ENCODE measurements around the gene ATP4B. TPM values are rescaled to one million over a fixed set of nuclear protein-coding genes. Genes with fewer than 3 reads are reported as not detected.

ATP4B gene
- total RNA-seq, 6 experiments from 2014 or later, result not detected

- Histone ChIP-seq H3K4me1 (no peaks in the 10 kb centered on the region), H3K4me3 (no peak overlapping the region), H3K9me3 (no peaks in the 10 kb centered on the region), H3K27me3 (no peaks in the 10 kb centered on the region), H3K36me3 (no peaks in the 10 kb centered on the region), H3K27ac (no peak overlapping the region)
- DNase-seq, result peak in 2 of 3 donors; percentile 8 to 19
- intact Hi-C loops (cut with DNase I), result no loop called here
- no peak for ATAC-seq
- TF ChIP-seq CTCF (IDR thresholded peaks at IDR 0.05) (no peak), POLR2A (IDR thresholded peaks at IDR 0.05) (no peak)
- 52% methylated on average over 8 of the region's 9 CpGs for WGBS (ENCODE audit: insufficient coverage, low coverage, low lambda C conversion rate, missing lambda C conversion rate)
Measured at GRCh38 chr13:113654175-113654560, 3.8 kb downstream of the ATP4B start.

GRCh38 chr13:113653264-113654174 is 4.5 kb downstream of the ATP4B start:
- H3K27ac ChIP-seq, result no peak overlapping the region
- no peak for TF ChIP-seq POLR2A (IDR thresholded peaks at IDR 0.05)
- TF ChIP-seq CTCF (IDR thresholded peaks at IDR 0.05), result no peak
- 62% methylated on average over 20 of the region's 24 CpGs for WGBS (ENCODE audit: insufficient coverage, low coverage, low lambda C conversion rate, missing lambda C conversion rate)
- H3K27me3 ChIP-seq, result no peaks in the 10 kb centered on the region
- no peaks in the 10 kb centered on the region for H3K36me3 ChIP-seq
- no peaks in the 10 kb centered on the region for H3K4me1 ChIP-seq
- no peak overlapping the region for H3K4me3 ChIP-seq
- no peaks in the 10 kb centered on the region for H3K9me3 ChIP-seq
- intact Hi-C loops (cut with DNase I), result no loop called here
- ATAC-seq, result no peak
- peak in 2 of 3 donors; percentile 27 to 41 for DNase-seq

- DNase-seq (peak in 2 of 3 donors; percentile 37 to 41), ATAC-seq (no peak)
- no peak for TF ChIP-seq POLR2A (IDR thresholded peaks at IDR 0.05)
- TF ChIP-seq CTCF (IDR thresholded peaks at IDR 0.05), result no peak
- H3K9me3 ChIP-seq, result no peaks in the 10 kb centered on the region
- peaks cover 0 to 7% (median 5%) of the 10 kb centered on the region in 4 donors for H3K4me1 ChIP-seq
- 96% methylated on average over 11 of the region's 24 CpGs for WGBS (ENCODE audit: insufficient coverage, low coverage, low lambda C conversion rate, missing lambda C conversion rate)
- intact Hi-C loops (cut with DNase I), result no loop called here
- H3K4me3 ChIP-seq, result no peak overlapping the region
- no peaks in the 10 kb centered on the region for H3K36me3 ChIP-seq
- H3K27me3 ChIP-seq, result no peaks in the 10 kb centered on the region
- no peak overlapping the region for H3K27ac ChIP-seq
Measured at GRCh38 chr13:113652404-113653263, 5.4 kb downstream of the ATP4B start.

- TF ChIP-seq POLR2A (IDR thresholded peaks at IDR 0.05), result no peak
- TF ChIP-seq CTCF (IDR thresholded peaks at IDR 0.05), result no peak
- Histone ChIP-seq H3K27ac (no peak overlapping the region), H3K36me3 (no peaks in the 10 kb centered on the region), H3K27me3 (no peaks in the 10 kb centered on the region), H3K9me3 (no peaks in the 10 kb centered on the region), H3K4me1 (peaks cover 0 to 14% (median 6%) of the 10 kb centered on the region in 4 donors), H3K4me3 (no peak overlapping the region)
- DNase-seq (peak in 2 of 3 donors; percentile 40), ATAC-seq (no peak)
- WGBS (ENCODE audit: insufficient coverage, low coverage, low lambda C conversion rate, missing lambda C conversion rate), result 89% methylated on average over 5 of the region's 37 CpGs
- intact Hi-C loops (cut with DNase I), result no loop called here
Measured at GRCh38 chr13:113651511-113652403, 6.2 kb downstream of the ATP4B start.
